ENCODE data around the gene FNTB.

DNA sequence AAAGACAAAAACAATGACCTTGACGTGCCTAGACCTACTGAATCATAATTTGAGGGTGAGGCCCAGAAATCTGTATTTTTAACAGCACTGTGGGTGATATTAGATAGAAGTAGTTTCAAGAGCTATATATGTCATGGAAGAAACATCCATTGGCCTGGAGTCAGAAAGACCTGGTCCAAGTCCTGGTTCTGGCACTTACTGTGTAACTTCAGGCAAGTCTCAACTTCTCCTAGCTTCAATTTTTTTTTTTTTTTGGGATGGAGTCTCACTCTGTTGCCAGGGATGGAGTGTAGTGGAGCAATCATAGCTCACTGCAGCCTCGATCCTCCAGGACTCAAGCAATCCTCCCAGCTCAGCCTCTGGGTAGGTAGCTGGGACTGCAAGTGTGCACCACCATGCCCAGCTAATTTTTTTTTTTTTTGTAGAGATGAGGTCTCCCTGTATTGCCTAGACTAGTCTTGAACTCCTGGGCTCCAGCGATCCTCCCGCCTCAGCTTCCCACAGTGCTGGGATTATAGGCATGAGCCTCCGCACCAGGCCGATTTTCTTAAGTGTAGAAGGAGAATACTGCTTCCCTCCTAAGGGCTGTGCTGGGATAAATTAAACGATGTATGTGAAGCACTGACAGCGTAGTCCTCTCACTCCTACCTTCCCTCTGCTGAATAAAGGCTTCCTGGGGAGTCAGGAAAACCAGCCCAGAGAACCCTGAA lies 29.8 kb upstream of the FNTB start:
- TF ChIP-seq, protein P1, sequence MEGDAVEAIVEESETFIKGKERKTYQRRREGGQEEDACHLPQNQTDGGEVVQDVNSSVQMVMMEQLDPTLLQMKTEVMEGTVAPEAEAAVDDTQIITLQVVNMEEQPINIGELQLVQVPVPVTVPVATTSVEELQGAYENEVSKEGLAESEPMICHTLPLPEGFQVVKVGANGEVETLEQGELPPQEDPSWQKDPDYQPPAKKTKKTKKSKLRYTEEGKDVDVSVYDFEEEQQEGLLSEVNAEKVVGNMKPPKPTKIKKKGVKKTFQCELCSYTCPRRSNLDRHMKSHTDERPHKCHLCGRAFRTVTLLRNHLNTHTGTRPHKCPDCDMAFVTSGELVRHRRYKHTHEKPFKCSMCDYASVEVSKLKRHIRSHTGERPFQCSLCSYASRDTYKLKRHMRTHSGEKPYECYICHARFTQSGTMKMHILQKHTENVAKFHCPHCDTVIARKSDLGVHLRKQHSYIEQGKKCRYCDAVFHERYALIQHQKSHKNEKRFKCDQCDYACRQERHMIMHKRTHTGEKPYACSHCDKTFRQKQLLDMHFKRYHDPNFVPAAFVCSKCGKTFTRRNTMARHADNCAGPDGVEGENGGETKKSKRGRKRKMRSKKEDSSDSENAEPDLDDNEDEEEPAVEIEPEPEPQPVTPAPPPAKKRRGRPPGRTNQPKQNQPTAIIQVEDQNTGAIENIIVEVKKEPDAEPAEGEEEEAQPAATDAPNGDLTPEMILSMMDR (IDR thresholded peaks at IDR 0.05): no peak
- no peak for TF ChIP-seq POLR2A (IDR thresholded peaks at IDR 0.05)
